ENCODE data around the gene CARNS1. TPM values are rescaled to one million over a fixed set of nuclear protein-coding genes. Genes with fewer than 3 reads are reported as not detected.
A peak's percentile ranks its signal among the peaks of the same experiment; 100 is the strongest.

The CARNS1 gene
- total and polyA plus RNA-seq, 2 of the 8 experiments (the other 6 are each of a cell fraction or from before 2014, with no cell fraction given), result 0.82 to 1.1 TPM

DNA sequence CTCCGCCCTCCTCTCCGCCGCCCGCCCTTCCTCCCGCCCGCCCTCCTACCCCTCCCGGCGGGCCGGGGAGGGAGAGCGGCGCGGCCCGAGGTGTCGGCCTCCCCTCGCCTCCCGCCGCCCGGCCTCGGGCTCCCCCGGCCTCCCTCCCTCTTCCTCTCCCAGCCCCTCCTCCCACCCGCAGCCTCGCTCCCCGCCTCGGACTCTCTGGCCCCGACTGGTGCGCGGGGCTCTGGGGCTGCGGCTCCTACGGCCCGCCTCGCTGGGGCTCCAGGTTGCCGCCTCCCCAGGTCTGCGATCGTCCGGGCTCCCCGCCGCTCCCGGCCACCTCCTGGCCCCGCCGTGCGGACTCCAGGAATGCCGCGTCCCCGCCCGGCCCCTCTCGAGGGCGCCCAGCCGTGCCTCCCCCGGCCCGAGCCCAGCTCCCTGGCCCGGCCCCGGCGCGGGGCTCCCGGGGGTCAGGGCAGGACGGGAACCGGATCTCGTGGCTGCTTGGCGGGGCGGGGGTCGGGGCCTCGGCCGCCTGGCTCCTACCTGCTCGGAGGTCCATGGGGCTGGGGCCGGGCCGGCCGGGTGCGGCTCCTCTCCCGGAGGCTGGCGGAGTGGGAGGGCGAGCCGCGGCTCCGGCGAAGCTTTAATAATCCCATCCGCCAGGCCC lies 42.4 kb upstream of the CARNS1 start, which contains the start of gene CLCF1:
TSS of gene CLCF1 (minus strand) at position 606 of the 655 bp plus-strand sequence. CDS start at position 547, 59 bp downstream.
- Histone ChIP-seq H3K18ac (ENCODE audit: extremely low read depth, low read length) (peak within 1 kb of the TSS; percentile 87), H4K91ac (replicated peaks; ENCODE audit: insufficient read length, low read length) (no peak within 1 kb of the TSS), H3K23ac (ENCODE audit: insufficient read length) (no peak within 1 kb of the TSS), H2BK15ac (ENCODE audit: low read length) (0 out of 2 replicates have a peak within 1 kb of the TSS, but pooled peaks have one; percentile 61), H2BK20ac (ENCODE audit: low read length) (no peak within 1 kb of the TSS), H2AK5ac (ENCODE audit: low read depth, low read length) (no peak within 1 kb of the TSS), H3K4me3 (ENCODE audit: extremely low read depth in 1 of 4, insufficient read depth in 2 of 4, low read depth in 3 of 4, low read length in 4 of 4) (peak within 1 kb of the TSS; percentile 46 to 77 (median 54)), H3K36me3 (ENCODE audit: control insufficient read depth in 2 of 4, insufficient read depth in 4 of 4, low read length in 3 of 4) (no peaks in the 10 kb centered on the region), H2BK5ac (ENCODE audit: low read depth, low read length) (peak within 1 kb of the TSS; percentile 71; the same call in 1 of the 2 replicates), H3K9ac (replicated peaks in 1 of 4; ENCODE audit: extremely low read depth in 1 of 4, low read depth in 3 of 4, low read length in 3 of 4) (peak within 1 kb of the TSS in 1 of 4 experiments; percentile 53; a peak in 1 of 7 replicates), H3K23me2 (ENCODE audit: low read depth, low read length) (peaks cover 25% of the 10 kb centered on the region; the same call in 1 of the 2 replicates), H3K27ac (ENCODE audit: low read depth, low read length) (no peak within 1 kb of the TSS), H2BK12ac (ENCODE audit: low read depth, low read length) (peak within 1 kb of the TSS; percentile 50; the same call in 1 of the 2 replicates), H3K79me1 (ENCODE audit: low read depth, low read length) (no peaks in the 10 kb centered on the region), H3K14ac (ENCODE audit: insufficient read length) (no peak within 1 kb of the TSS), H4K20me1 (replicated peaks in 1 of 2; ENCODE audit: control insufficient read depth in 1 of 2, insufficient read depth in 2 of 2, low read length in 2 of 2) (peaks cover 0 to 5% of the 10 kb centered on the region in 2 experiments), H3K79me2 (ENCODE audit: control insufficient read depth in 1 of 2, insufficient read depth in 2 of 2, low read length in 2 of 2) (no peaks in the 10 kb centered on the region), H2AFZ (ENCODE audit: low read length) (no peak within 1 kb of the TSS), H4K5ac (ENCODE audit: insufficient read length, low read depth, low read length) (no peak within 1 kb of the TSS), H3K4me1 (replicated peaks in 1 of 4; ENCODE audit: control insufficient read depth in 3 of 4, insufficient read depth in 4 of 4, low read length in 3 of 4) (peaks cover 0 to 41% (median 37%) of the 10 kb centered on the region in 4 experiments; a peak in 6 of 7 replicates), H3K4me2 (ENCODE audit: insufficient read depth in 1 of 2, low read depth in 2 of 2, low read length in 2 of 2) (peak within 1 kb of the TSS; percentile 87 to 96), H3K27me3 (replicated peaks in 1 of 4; ENCODE audit: control insufficient read depth in 3 of 4, extremely low read depth in 1 of 4, insufficient read depth in 3 of 4, low read length in 3 of 4) (peaks cover 7 to 71% (median 58%) of the 10 kb centered on the region in 4 experiments), H3K9me3 (ENCODE audit: insufficient read depth in 2 of 2, low read depth in 1 of 2, low read length in 1 of 2) (no peaks in the 10 kb centered on the region), H3K4ac (replicated peaks; ENCODE audit: insufficient read length, low read depth, low read length) (peak within 1 kb of the TSS; percentile 4), H4K8ac (ENCODE audit: extremely low read depth, insufficient read depth, low read length) (no peak within 1 kb of the TSS; the same call in 1 of the 2 replicates), H2BK120ac (replicated peaks; ENCODE audit: low read depth, low read length) (no peak within 1 kb of the TSS), H3K56ac (replicated peaks; ENCODE audit: insufficient read length, low read depth, low read length) (no peak within 1 kb of the TSS)
- ChIA-PET POLR2A (ENCODE audit: partially characterized antibody) (interaction anchor here (1.1 to 1.8 kb wide), 5 partner anchors 8 to 18 kb away, joined by 3 to 5 read pairs (median 4); no protein-coding TSS in a partner anchor), CTCF (ENCODE audit: partially characterized antibody) (interaction anchor here (1.4 to 34.8 kb wide), 6 partner anchors 9 to 111 kb away, joined by 4 to 1305 read pairs (median 61); partner anchors contain the start of genes POLD4 and RAD9A)
- DNase-seq (ENCODE audit: low read depth in 1 of 2, low spot score in 2 of 2), result peak in 1 of 2 experiments; percentile 75
- WGBS, 2 experiments (ENCODE audit: extremely low coverage in 1 of 2, insufficient coverage in 1 of 2, insufficient read length in 1 of 2, insufficient replicate concordance in 2 of 2, low coverage in 1 of 2, low lambda C conversion rate in 2 of 2, missing lambda C conversion rate in 1 of 2), result 2% methylated on average over 26 of the region's 76 CpGs; no CpG with 5 or more reads in 1 of the 2 experiments
- FAIRE-seq, result no peak
- peak; percentile 28; the same call in 1 of the 2 replicates for TF ChIP-seq PHF8 (conservative IDR thresholded peaks at IDR 0.05; ENCODE audit: low read depth, low read length)
- TF ChIP-seq, protein P1, sequence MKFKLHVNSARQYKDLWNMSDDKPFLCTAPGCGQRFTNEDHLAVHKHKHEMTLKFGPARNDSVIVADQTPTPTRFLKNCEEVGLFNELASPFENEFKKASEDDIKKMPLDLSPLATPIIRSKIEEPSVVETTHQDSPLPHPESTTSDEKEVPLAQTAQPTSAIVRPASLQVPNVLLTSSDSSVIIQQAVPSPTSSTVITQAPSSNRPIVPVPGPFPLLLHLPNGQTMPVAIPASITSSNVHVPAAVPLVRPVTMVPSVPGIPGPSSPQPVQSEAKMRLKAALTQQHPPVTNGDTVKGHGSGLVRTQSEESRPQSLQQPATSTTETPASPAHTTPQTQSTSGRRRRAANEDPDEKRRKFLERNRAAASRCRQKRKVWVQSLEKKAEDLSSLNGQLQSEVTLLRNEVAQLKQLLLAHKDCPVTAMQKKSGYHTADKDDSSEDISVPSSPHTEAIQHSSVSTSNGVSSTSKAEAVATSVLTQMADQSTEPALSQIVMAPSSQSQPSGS (IDR thresholded peaks at IDR 0.05; ENCODE audit: low read length), result no peak
- peak; percentile 59; the same call in 1 of the 2 replicates for TF ChIP-seq RBBP5 (IDR thresholded peaks at IDR 0.05; ENCODE audit: borderline replicate concordance, low read depth, low read length)
- no peak for TF ChIP-seq RXRA (IDR thresholded peaks at IDR 0.05; ENCODE audit: insufficient read depth, low read depth, low read length)
- TF ChIP-seq, protein P2, sequence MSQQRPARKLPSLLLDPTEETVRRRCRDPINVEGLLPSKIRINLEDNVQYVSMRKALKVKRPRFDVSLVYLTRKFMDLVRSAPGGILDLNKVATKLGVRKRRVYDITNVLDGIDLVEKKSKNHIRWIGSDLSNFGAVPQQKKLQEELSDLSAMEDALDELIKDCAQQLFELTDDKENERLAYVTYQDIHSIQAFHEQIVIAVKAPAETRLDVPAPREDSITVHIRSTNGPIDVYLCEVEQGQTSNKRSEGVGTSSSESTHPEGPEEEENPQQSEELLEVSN (IDR thresholded peaks at IDR 0.05), result no peak; the same call in 1 of the 2 replicates
- TF ChIP-seq, protein P3, sequence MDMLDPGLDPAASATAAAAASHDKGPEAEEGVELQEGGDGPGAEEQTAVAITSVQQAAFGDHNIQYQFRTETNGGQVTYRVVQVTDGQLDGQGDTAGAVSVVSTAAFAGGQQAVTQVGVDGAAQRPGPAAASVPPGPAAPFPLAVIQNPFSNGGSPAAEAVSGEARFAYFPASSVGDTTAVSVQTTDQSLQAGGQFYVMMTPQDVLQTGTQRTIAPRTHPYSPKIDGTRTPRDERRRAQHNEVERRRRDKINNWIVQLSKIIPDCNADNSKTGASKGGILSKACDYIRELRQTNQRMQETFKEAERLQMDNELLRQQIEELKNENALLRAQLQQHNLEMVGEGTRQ (IDR thresholded peaks at IDR 0.05; ENCODE audit: low read length), result no peak
- no peak for TF ChIP-seq CBX8 (IDR thresholded peaks at IDR 0.05; ENCODE audit: borderline replicate concordance, low read depth, low read length)
